ENCODE measurements around the gene WASF2.

DNA sequence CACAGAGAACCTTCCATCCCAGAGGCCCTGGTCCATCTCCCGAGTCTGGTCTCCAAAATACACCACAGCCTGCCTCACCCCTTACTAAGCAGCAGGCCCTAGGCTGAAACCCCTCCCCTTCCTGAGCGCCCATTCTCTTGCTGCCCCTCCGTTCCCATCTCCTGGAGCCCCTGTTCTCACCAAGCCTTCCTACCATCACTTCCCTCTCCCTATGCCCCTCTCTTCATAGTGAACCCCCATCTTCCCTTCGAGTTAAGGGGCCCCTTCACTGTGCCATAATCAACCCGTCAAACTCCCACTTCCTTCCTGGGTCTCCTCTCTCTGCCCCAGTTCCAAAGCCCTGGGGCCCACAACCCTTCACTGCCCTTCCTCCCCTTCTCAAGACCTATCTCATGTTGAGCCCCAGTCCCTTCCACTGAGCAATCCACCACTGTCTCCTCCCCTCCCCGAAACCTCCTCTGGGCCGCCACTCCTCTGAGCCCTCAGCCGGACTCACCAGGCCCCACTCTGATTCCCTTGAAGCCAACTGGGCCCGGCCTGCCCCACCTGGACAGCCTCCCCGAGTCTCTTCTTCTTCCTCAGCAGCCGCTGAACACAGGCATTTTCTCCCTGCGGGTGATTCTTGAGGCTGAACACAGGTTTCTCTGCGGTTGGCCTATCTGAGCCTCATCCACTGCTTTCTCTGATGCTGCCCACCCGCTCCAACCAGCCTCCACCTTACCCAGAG lies 42.2 kb upstream of the WASF2 start:
- TF ChIP-seq, protein P1, sequence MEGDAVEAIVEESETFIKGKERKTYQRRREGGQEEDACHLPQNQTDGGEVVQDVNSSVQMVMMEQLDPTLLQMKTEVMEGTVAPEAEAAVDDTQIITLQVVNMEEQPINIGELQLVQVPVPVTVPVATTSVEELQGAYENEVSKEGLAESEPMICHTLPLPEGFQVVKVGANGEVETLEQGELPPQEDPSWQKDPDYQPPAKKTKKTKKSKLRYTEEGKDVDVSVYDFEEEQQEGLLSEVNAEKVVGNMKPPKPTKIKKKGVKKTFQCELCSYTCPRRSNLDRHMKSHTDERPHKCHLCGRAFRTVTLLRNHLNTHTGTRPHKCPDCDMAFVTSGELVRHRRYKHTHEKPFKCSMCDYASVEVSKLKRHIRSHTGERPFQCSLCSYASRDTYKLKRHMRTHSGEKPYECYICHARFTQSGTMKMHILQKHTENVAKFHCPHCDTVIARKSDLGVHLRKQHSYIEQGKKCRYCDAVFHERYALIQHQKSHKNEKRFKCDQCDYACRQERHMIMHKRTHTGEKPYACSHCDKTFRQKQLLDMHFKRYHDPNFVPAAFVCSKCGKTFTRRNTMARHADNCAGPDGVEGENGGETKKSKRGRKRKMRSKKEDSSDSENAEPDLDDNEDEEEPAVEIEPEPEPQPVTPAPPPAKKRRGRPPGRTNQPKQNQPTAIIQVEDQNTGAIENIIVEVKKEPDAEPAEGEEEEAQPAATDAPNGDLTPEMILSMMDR (IDR thresholded peaks at IDR 0.05): no peak
- no peak for TF ChIP-seq POLR2AphosphoS5 (IDR thresholded peaks at IDR 0.05)
- TF ChIP-seq POLR2A (IDR thresholded peaks at IDR 0.05): no peak

Data from breast epithelium (tissue), 3 donors.